DOHH2 (cell line): Measurements from ENCODE around the gene HMCES.

Experiments
- H3F3A ChIP-seq: fragments of 200-600 bp; sonication (generic), shearing (Covaris generic); 2 replicates; pipeline ENCODE4 v1.6.0; 2016; ENCODE audit warnings: antibody characterized with exemption, mild to moderate bottlenecking; ENCODE audit not compliant: control insufficient read depth, insufficient read depth
- H3K27ac ChIP-seq: fragments of 200-600 bp; sonication (generic); 2 replicates; pipeline ENCODE4 v1.5.1; 2014; ENCODE audit warnings: low read depth, mild to moderate bottlenecking, low read length, moderate library complexity
- H3K27me3 ChIP-seq: fragments of 200-600 bp; sonication (generic); 2 replicates; pipeline ENCODE4 v1.6.1; 2014; ENCODE audit warnings: mild to moderate bottlenecking, low read length, mixed read lengths; ENCODE audit not compliant: control insufficient read depth
- H3K36me3 ChIP-seq: fragments of 200-600 bp; sonication (generic); 2 replicates; pipeline ENCODE4 v1.6.1; 2014; ENCODE audit warnings: mild to moderate bottlenecking, low read length, moderate library complexity, mixed read lengths; ENCODE audit not compliant: control insufficient read depth
- H3K4me1 ChIP-seq: fragments of 200-600 bp; sonication (generic); 2 replicates; pipeline ENCODE4 v1.6.1; 2014; ENCODE audit warnings: mild to moderate bottlenecking, low read length, mixed read lengths; ENCODE audit not compliant: control insufficient read depth
- H3K4me2 ChIP-seq: fragments of 200-600 bp; sonication (generic); 2 replicates; pipeline ENCODE4 v1.6.0; 2014; ENCODE audit warnings: mild to moderate bottlenecking, low read length, moderate library complexity
- H3K4me3 ChIP-seq: fragments of 200-600 bp; sonication (generic); 2 replicates; pipeline ENCODE4 v1.5.1; 2014; ENCODE audit warnings: mild to moderate bottlenecking, low read length, mixed read lengths
- H3K79me2 ChIP-seq: fragments of 200-600 bp; sonication (generic); 2 replicates; pipeline ENCODE4 v1.6.1; 2014; ENCODE audit warnings: mild to moderate bottlenecking, low read length, mixed read lengths; ENCODE audit not compliant: control insufficient read depth
- H3K9me2 ChIP-seq: fragments of 200-600 bp; sonication (generic); replicated peaks from 2 replicates; pipeline ENCODE4 v1.6.1; 2014; ENCODE audit warnings: mild to moderate bottlenecking, low read length, mixed read lengths; ENCODE audit not compliant: control insufficient read depth
- H3K9me3 ChIP-seq: fragments of 200-600 bp; sonication (generic); 2 replicates; pipeline ENCODE4 v1.6.1; 2014; ENCODE audit warnings: antibody characterized with exemption, low read length, mixed read lengths; ENCODE audit not compliant: control insufficient read depth, insufficient read depth
- H4K20me1 ChIP-seq: fragments of 200-600 bp; sonication (generic); 2 replicates; pipeline ENCODE4 v1.6.0; 2014; ENCODE audit warnings: low read depth, mild to moderate bottlenecking, antibody characterized with exemption, low read length, moderate library complexity; ENCODE audit not compliant: control insufficient read depth, insufficient read depth
- EZH2phosphoT487 ChIP-seq: fragments of 200-600 bp; sonication (generic); IDR thresholded peaks from 2 replicates; pipeline ENCODE4 v1.6.1; 2017; ENCODE audit warnings: borderline replicate concordance, mild to moderate bottlenecking, antibody characterized with exemption, low read length, moderate library complexity, mixed read lengths
- TF ChIP-seq, protein P1 (sequence below): fragments of 200-600 bp; sonication (generic); IDR thresholded peaks from one replicate; pipeline ENCODE4 v1.5.1; 2014; ENCODE audit warnings: antibody characterized with exemption, mild to moderate bottlenecking, low read depth, low read length; ENCODE audit not compliant: poor library complexity, severe bottlenecking

HMCES gene

DNA sequence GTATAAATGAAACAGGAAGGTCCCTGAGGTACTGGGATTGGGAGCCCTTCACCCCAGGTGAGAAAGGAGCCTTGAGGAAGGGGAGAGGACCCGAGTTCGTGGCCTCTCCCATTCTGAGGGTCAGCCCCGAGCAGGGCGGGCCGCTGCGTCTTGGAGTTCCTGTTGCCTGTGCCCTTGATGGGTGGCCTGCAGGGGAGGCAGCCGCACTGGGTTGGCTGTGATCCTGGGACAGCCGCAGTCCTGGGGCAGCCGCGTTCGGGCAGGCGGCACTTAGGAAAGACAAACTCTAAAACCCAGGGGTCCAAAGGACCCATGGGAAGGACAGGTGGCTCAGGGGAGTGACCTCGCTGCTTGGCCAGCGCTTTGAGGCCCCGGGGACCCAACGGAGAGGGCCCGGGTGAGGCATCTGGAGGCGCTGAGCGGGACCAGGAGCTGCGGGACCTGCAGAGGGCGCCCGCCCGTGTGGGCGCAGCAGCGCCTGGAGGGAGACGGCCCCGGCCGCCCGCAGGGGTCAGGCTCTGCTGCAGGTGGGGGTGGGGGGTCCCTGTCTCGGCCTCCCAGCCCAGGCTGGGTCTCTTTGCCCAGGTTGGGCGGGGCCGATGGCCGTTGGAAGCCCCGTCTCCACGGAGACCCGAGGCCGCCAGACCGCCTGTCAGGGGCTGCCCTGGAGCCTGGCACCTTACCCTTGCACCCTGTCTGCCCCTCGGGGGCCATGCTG, 65.1 kb downstream of the HMCES start:
- Histone ChIP-seq H3K27ac (no peak overlapping the region), H4K20me1 (no peaks in the 10 kb centered on the region), H3K4me2 (peak overlapping the region; percentile 11; the same call in 1 of the 2 replicates), H3K36me3 (no peaks in the 10 kb centered on the region), H3K9me2 (no peaks in the 10 kb centered on the region), H3K4me3 (no peak overlapping the region), H3K27me3 (peaks cover 26% of the 10 kb centered on the region), H3F3A (no peaks in the 10 kb centered on the region), H3K4me1 (no peaks in the 10 kb centered on the region; the same call in 1 of the 2 replicates), H3K9me3 (no peaks in the 10 kb centered on the region), H3K79me2 (no peaks in the 10 kb centered on the region)
- TF ChIP-seq EZH2phosphoT487, result no peak
- TF ChIP-seq, protein P1, sequence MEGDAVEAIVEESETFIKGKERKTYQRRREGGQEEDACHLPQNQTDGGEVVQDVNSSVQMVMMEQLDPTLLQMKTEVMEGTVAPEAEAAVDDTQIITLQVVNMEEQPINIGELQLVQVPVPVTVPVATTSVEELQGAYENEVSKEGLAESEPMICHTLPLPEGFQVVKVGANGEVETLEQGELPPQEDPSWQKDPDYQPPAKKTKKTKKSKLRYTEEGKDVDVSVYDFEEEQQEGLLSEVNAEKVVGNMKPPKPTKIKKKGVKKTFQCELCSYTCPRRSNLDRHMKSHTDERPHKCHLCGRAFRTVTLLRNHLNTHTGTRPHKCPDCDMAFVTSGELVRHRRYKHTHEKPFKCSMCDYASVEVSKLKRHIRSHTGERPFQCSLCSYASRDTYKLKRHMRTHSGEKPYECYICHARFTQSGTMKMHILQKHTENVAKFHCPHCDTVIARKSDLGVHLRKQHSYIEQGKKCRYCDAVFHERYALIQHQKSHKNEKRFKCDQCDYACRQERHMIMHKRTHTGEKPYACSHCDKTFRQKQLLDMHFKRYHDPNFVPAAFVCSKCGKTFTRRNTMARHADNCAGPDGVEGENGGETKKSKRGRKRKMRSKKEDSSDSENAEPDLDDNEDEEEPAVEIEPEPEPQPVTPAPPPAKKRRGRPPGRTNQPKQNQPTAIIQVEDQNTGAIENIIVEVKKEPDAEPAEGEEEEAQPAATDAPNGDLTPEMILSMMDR, result peak; percentile 61

DNA sequence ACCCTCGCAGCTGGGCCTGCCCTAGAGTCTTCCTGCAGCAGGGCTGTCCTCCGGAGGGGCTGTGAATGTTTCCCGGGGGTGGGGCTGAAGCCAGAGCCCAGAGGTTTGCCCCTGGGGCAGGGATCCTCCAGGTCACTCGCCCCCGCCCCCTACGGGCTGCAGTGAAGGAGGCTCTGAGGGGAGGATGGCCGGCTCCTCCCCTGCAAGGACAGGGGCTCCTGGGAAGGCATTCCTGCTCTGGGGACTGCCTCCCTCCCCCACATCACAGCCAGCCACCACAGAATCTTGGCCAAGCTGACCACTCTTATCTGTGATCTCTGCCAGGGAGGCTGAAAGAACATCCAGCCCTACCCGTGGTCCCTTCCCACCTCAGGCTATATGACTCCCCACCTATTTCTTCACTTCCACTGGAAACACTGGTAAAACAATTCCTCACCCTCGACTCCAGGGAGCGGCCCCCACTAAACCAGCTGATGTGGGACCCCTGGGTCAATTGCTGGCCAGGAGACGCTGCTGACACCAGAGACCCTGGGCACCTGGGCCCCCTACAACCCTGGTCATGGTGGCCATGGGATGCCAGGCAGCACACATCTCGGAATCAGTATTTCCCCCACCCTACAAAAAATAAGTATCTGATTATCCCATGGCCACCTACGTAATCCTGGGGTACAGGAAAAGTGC, 66.0 kb downstream of the HMCES start:
- no peak overlapping the region for H3K27ac ChIP-seq
- no peaks in the 10 kb centered on the region for H3K79me2 ChIP-seq
- H3K9me2 ChIP-seq, result no peaks in the 10 kb centered on the region
- no peak for TF ChIP-seq EZH2phosphoT487
- H3K9me3 ChIP-seq, result no peaks in the 10 kb centered on the region
- H3K27me3 ChIP-seq, result peaks cover 26% of the 10 kb centered on the region
- no peak overlapping the region for H3K4me3 ChIP-seq
- no peaks in the 10 kb centered on the region for H3F3A ChIP-seq
- H3K4me2 ChIP-seq, result no peak overlapping the region
- H3K36me3 ChIP-seq, result no peaks in the 10 kb centered on the region
- H3K4me1 ChIP-seq, result no peaks in the 10 kb centered on the region; the same call in 1 of the 2 replicates
- no peaks in the 10 kb centered on the region for H4K20me1 ChIP-seq

GRCh38 chr3:129345281-129345680, 66.6 kb downstream of the HMCES start:
- no peaks in the 10 kb centered on the region for H4K20me1 ChIP-seq
- H3K4me2 ChIP-seq, result no peak overlapping the region
- H3K4me1 ChIP-seq, result no peaks in the 10 kb centered on the region; the same call in 1 of the 2 replicates
- no peak overlapping the region for H3K27ac ChIP-seq
- TF ChIP-seq, protein P1, result no peak
- TF ChIP-seq EZH2phosphoT487, result no peak
- no peaks in the 10 kb centered on the region for H3K36me3 ChIP-seq
- H3F3A ChIP-seq, result no peaks in the 10 kb centered on the region
- peaks cover 26% of the 10 kb centered on the region for H3K27me3 ChIP-seq
- no peaks in the 10 kb centered on the region for H3K9me3 ChIP-seq
- H3K9me2 ChIP-seq, result no peaks in the 10 kb centered on the region
- no peaks in the 10 kb centered on the region for H3K79me2 ChIP-seq
- H3K4me3 ChIP-seq, result no peak overlapping the region

GRCh38 chr3:129345971-129346370, 67.3 kb downstream of the HMCES start:
- no peaks in the 10 kb centered on the region for H3F3A ChIP-seq
- no peak overlapping the region for H3K4me3 ChIP-seq
- TF ChIP-seq, protein P1, result no peak
- TF ChIP-seq EZH2phosphoT487, result no peak
- H3K9me3 ChIP-seq, result no peaks in the 10 kb centered on the region
- no peak overlapping the region for H3K27ac ChIP-seq
- no peaks in the 10 kb centered on the region; the same call in 1 of the 2 replicates for H3K4me1 ChIP-seq
- H3K79me2 ChIP-seq, result no peaks in the 10 kb centered on the region
- no peaks in the 10 kb centered on the region for H4K20me1 ChIP-seq
- H3K36me3 ChIP-seq, result no peaks in the 10 kb centered on the region
- no peaks in the 10 kb centered on the region for H3K9me2 ChIP-seq
- H3K27me3 ChIP-seq, result peaks cover 26% of the 10 kb centered on the region
- no peak overlapping the region for H3K4me2 ChIP-seq
